Nucleus accumbens (tissue), 56 donors: ENCODE results near the gene PDE4B.

ENCODE experiments used
- DNase-seq, 56 donors: peaks; one replicate each; lab custom pipeline; 2025; lab: John Stamatoyannopoulos, UW

Gene PDE4B

GRCh38 chr1:66217561-66217960 is 424.9 kb downstream of the PDE4B start:
- no peak for DNase-seq

- DNase-seq, result no peak
Observed at GRCh38 chr1:66220477-66220876, 427.8 kb downstream of the PDE4B start.

- DNase-seq, result peak in 1 of 56 donors; percentile 14
Observed at GRCh38 chr1:66223681-66224080, 431.0 kb downstream of the PDE4B start.

- DNase-seq, result no peak
Observed at GRCh38 chr1:66226985-66227384, 434.3 kb downstream of the PDE4B start.

- no peak for DNase-seq
Observed at GRCh38 chr1:66227966-66228365, 435.3 kb downstream of the PDE4B start.

- no peak for DNase-seq
Observed at GRCh38 chr1:66231217-66231616, 438.5 kb downstream of the PDE4B start.

GRCh38 chr1:66231681-66232463 is 439.2 kb downstream of the PDE4B start:
- no peak for DNase-seq

GRCh38 chr1:66237042-66237441 is 444.3 kb downstream of the PDE4B start:
- no peak for DNase-seq

GRCh38 chr1:66237722-66238479 is 445.2 kb downstream of the PDE4B start:
- DNase-seq, result no peak

- DNase-seq, result no peak
Observed at GRCh38 chr1:66239834-66240233, 447.1 kb downstream of the PDE4B start.

GRCh38 chr1:66240491-66241484 is 448.1 kb downstream of the PDE4B start:
- DNase-seq, result peak in 1 of 56 donors; percentile 16

- peak; percentile 30 to 93 (median 80) for DNase-seq
Observed at GRCh38 chr1:66242646-66243547, 450.2 kb downstream of the PDE4B start.

- peak in 1 of 56 donors; percentile 12 for DNase-seq
Observed at GRCh38 chr1:66243548-66244130, 450.9 kb downstream of the PDE4B start.

- DNase-seq, result peak in 51 of 56 donors; percentile 19 to 89 (median 66)
Observed at GRCh38 chr1:66244429-66244828, 451.7 kb downstream of the PDE4B start.

- DNase-seq, result no peak
Observed at GRCh38 chr1:66245691-66246090, 453.0 kb downstream of the PDE4B start.

- peak in 1 of 56 donors; percentile 5 for DNase-seq
Observed at GRCh38 chr1:66246351-66247269, 453.9 kb downstream of the PDE4B start.

GRCh38 chr1:66247415-66248208 is 454.9 kb downstream of the PDE4B start:
- no peak for DNase-seq
